CD4-positive, alpha-beta T cell (primary cell): ENCODE measurements around the gene HIVEP1. TPM values are rescaled to one million over a fixed set of nuclear protein-coding genes. Genes with fewer than 3 reads are reported as not detected.

Experiments
- ATAC-seq: fragments of 200-7000 bp; cut with Tn5 transposase; one replicate; pipeline ENCODE4 v1.10.0; 2022; ENCODE audit warnings: mild to moderate bottlenecking; ENCODE audit not compliant: poor library complexity
- CTCF ChIA-PET: fragments of 350-600 bp; sonication (Branson Sonifier 250); formaldehyde crosslinking; loops from one replicate; lab custom pipeline; 2021; ENCODE audit warnings: antibody characterized with exemption, inconsistent platforms; lab: Charles Lee
- POLR2A ChIA-PET: fragments of 350-600 bp; sonication (Branson Sonifier 250); formaldehyde crosslinking; loops from one replicate; lab custom pipeline; 2021; ENCODE audit warnings: antibody characterized with exemption, inconsistent platforms; lab: Charles Lee
- DNase-seq, 14 experiments: peaks; one replicate each; pipeline ENCODE4 v3.0.0-alpha.2; 2013 to 2020; ENCODE audit warnings: mixed read lengths in 2 of 14
- H3K27ac ChIP-seq, 2 donors: one replicate each; pipeline versions ENCODE4 v1.5.1 to v1.7.0; 2013; ENCODE audit warnings: low read length in 2 of 2, low read depth in 1 of 2, mild to moderate bottlenecking in 1 of 2
- H3K27me3 ChIP-seq, 2 experiments: 1 replicate in 1 of 2; 2 replicates in 1 of 2; pipeline versions ENCODE4 v1.6.1 to v1.7.0; 2013; ENCODE audit warnings: low read length in 2 of 2, control low read depth in 1 of 2, mild to moderate bottlenecking in 1 of 2, moderate library complexity in 1 of 2; ENCODE audit not compliant: insufficient read depth in 2 of 2, control insufficient read depth in 1 of 2
- H3K36me3 ChIP-seq: one replicate; pipeline ENCODE4 v1.6.1; 2013; ENCODE audit warnings: low read length, control low read depth; ENCODE audit not compliant: insufficient read depth
- H3K4me1 ChIP-seq: one replicate; pipeline ENCODE4 v1.6.1; 2013; ENCODE audit warnings: low read length, control low read depth; ENCODE audit not compliant: insufficient read depth
- H3K4me3 ChIP-seq: one replicate; pipeline ENCODE4 v1.5.1; 2013; ENCODE audit warnings: mild to moderate bottlenecking, low read length, moderate library complexity
- H3K9me3 ChIP-seq, 2 experiments: 1 replicate in 1 of 2; 2 replicates in 1 of 2; pipeline versions ENCODE4 v1.6.1 to v1.7.0; 2013; ENCODE audit warnings: low read length in 2 of 2, mild to moderate bottlenecking in 2 of 2, control low read depth in 1 of 2, moderate library complexity in 1 of 2; ENCODE audit not compliant: control insufficient read depth in 1 of 2, insufficient read depth in 1 of 2
- H3K27ac Mint-ChIP-seq: one replicate; pipeline ENCODE4 v1.8.0; 2020; ENCODE audit warnings: mixed read lengths
- H3K27me3 Mint-ChIP-seq: one replicate; pipeline ENCODE4 v1.8.0; 2021; ENCODE audit warnings: mixed read lengths
- H3K36me3 Mint-ChIP-seq: one replicate; pipeline ENCODE4 v1.8.0; 2021; ENCODE audit warnings: low read depth, mixed read lengths
- H3K4me1 Mint-ChIP-seq: one replicate; pipeline ENCODE4 v1.8.0; 2021; ENCODE audit warnings: low read depth, mixed read lengths
- H3K4me3 Mint-ChIP-seq: one replicate; pipeline ENCODE4 v1.8.0; 2020; ENCODE audit warnings: mild to moderate bottlenecking, mixed read lengths
- H3K9me3 Mint-ChIP-seq: one replicate; pipeline ENCODE4 v1.8.0; 2020; ENCODE audit warnings: mixed read lengths
- intact Hi-C, 2 experiments: fragments of 100-400 bp; cut with DNase I in 1 of 2; cut with micrococcal nuclease in 1 of 2; formaldehyde crosslinking; loops; one replicate each; pipeline versions ENCODE4 v1.15.1 to v1.9.0; 2023 to 2025; cut with DNase I, micrococcal nuclease
- total RNA-seq, 174 experiments: library from RNA in 2 of 174; stranded (reverse) in 2 of 174; gene quantifications; one replicate each; pipeline ENCODE4 v1.2.3 and lab custom pipeline; 2021 to 2026
- TF ChIP-seq, protein P1 (sequence below): fragments of 200-600 bp; IDR thresholded peaks from one replicate; pipeline ENCODE4 v1.8.0; 2022; ENCODE audit warnings: antibody characterized with exemption, mild to moderate bottlenecking

The HIVEP1 gene
- total RNA-seq, 2 experiments from 2014 or later: 76.3 to 78.8 TPM

DNA sequence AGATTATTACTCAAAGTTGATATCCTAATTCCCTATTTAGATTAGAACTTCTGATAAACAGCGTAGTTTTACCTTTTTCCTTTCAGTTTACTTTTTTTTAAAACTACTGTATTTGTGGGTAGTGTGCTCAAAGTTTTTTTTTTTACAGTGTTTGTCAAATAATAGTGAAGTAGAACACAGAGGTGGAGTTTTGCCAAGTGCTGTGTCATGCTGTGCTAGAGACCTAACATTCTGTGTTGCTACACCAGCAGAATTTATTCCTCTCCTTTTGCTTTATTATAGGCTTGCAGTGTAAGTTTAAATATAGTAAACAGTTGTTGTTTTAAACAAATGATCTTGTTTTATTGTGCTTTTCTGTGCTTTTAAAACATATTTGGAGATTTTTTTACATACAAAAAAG, 125.4 kb downstream of the HIVEP1 start:
- peaks cover 67% of the 10 kb centered on the region for H3K36me3 Mint-ChIP-seq
- H3K36me3 ChIP-seq: peaks cover 18% of the 10 kb centered on the region
- H3K4me1 Mint-ChIP-seq: peaks cover 36% of the 10 kb centered on the region
- H3K27ac Mint-ChIP-seq: peak overlapping the region; percentile 63
- H3K4me1 ChIP-seq: peaks cover 10% of the 10 kb centered on the region
- TF ChIP-seq, protein P1, sequence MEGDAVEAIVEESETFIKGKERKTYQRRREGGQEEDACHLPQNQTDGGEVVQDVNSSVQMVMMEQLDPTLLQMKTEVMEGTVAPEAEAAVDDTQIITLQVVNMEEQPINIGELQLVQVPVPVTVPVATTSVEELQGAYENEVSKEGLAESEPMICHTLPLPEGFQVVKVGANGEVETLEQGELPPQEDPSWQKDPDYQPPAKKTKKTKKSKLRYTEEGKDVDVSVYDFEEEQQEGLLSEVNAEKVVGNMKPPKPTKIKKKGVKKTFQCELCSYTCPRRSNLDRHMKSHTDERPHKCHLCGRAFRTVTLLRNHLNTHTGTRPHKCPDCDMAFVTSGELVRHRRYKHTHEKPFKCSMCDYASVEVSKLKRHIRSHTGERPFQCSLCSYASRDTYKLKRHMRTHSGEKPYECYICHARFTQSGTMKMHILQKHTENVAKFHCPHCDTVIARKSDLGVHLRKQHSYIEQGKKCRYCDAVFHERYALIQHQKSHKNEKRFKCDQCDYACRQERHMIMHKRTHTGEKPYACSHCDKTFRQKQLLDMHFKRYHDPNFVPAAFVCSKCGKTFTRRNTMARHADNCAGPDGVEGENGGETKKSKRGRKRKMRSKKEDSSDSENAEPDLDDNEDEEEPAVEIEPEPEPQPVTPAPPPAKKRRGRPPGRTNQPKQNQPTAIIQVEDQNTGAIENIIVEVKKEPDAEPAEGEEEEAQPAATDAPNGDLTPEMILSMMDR: no peak
- ChIA-PET POLR2A (no interaction called here), CTCF (interaction anchor here (0.7 kb wide), 1 partner anchor 12 kb away, joined by 3 read pairs; no protein-coding TSS in a partner anchor)
- intact Hi-C loops: no loop called here
- peaks cover 0 to 10% of the 10 kb centered on the region in 2 experiments for H3K9me3 ChIP-seq
- no peak overlapping the region for H3K4me3 ChIP-seq
- no peaks in the 10 kb centered on the region for H3K27me3 ChIP-seq
- no peak overlapping the region for H3K4me3 Mint-ChIP-seq
- H3K27me3 Mint-ChIP-seq: no peaks in the 10 kb centered on the region
- no peaks in the 10 kb centered on the region for H3K9me3 Mint-ChIP-seq
- DNase-seq (no peak), ATAC-seq (no peak)
- H3K27ac ChIP-seq: no peak overlapping the region

DNA sequence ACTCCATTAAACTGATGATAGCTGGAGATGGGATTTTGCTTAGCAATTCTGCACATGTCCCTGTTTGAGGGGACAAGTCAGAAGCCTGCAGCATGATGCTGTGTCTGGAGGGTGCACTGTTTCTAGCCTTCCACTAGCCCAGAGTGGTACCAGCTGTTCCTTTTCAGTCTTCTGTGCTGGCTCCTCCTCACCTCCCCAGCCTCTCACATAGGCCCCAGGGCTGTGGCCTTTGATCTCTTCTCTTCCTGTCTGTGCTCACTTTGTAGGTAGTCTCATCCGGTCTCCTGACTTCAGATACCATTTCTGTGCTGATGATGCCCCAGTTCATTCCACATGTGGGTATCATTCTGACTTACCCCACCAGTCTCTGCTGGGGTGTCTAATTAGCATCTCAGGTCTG, 126.3 kb downstream of the HIVEP1 start:
- ATAC-seq (peak; percentile 100), DNase-seq (peak; percentile 11 to 80 (median 44))
- no peaks in the 10 kb centered on the region for H3K9me3 Mint-ChIP-seq
- ChIA-PET POLR2A (interaction anchor here (2.1 kb wide), 1 partner anchor 12 kb away, joined by 8 read pairs; no protein-coding TSS in a partner anchor), CTCF (no interaction called here)
- Histone ChIP-seq H3K27me3 (no peaks in the 10 kb centered on the region), H3K4me3 (no peak overlapping the region), H3K36me3 (peaks cover 18% of the 10 kb centered on the region), H3K27ac (no peak overlapping the region), H3K4me1 (peaks cover 10% of the 10 kb centered on the region), H3K9me3 (peaks cover 0 to 10% of the 10 kb centered on the region in 2 experiments)
- TF ChIP-seq, protein P1: no peak
- peaks cover 67% of the 10 kb centered on the region for H3K36me3 Mint-ChIP-seq
- no peaks in the 10 kb centered on the region for H3K27me3 Mint-ChIP-seq
- H3K27ac Mint-ChIP-seq: peak overlapping the region; percentile 63
- peaks cover 37% of the 10 kb centered on the region for H3K4me1 Mint-ChIP-seq
- intact Hi-C loops: no loop called here
- H3K4me3 Mint-ChIP-seq: no peak overlapping the region

DNA sequence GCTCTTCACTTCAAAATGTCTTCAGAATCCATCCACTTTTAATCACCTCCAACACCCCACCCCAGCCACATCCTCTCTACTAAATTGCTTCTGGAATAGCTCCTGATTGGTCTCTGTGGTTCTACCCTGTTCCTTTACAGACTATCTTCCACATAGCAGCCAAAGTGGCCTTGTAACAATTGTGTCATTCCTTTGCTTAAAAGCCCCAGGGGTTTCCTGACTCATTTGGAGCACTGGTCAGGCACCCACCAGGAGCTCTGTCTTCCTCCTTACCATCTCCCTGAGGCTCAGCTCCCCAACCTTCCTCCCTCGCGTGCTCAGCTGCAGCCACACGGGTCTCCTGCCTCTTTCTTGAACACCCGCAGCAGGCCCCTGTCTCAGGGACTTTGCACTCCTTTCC, 126.8 kb downstream of the HIVEP1 start:
- Histone ChIP-seq H3K9me3 (peaks cover 0 to 10% of the 10 kb centered on the region in 2 experiments), H3K27me3 (no peaks in the 10 kb centered on the region), H3K36me3 (peaks cover 18% of the 10 kb centered on the region), H3K4me3 (no peak overlapping the region), H3K27ac (no peak overlapping the region), H3K4me1 (peaks cover 10% of the 10 kb centered on the region)
- Mint-ChIP-seq H3K27ac (peak overlapping the region; percentile 63), H3K36me3 (peaks cover 67% of the 10 kb centered on the region), H3K9me3 (no peaks in the 10 kb centered on the region), H3K4me1 (peaks cover 37% of the 10 kb centered on the region), H3K4me3 (no peak overlapping the region), H3K27me3 (no peaks in the 10 kb centered on the region)
- ATAC-seq (no peak), DNase-seq (no peak)
- CTCF ChIA-PET: no interaction called here
- TF ChIP-seq, protein P1: no peak
- POLR2A ChIA-PET: interaction anchor here (2.1 kb wide), 1 partner anchor 13 kb away, joined by 8 read pairs; no protein-coding TSS in a partner anchor
- intact Hi-C loops: no loop called here
